Lower leg skin (tissue), 4 donors: ENCODE data around the gene CALR3. TPM values are rescaled to one million over a fixed set of nuclear protein-coding genes. Genes with fewer than 3 reads are reported as not detected.
"Not testable (repeated sequence)": the region's sequence is repeated elsewhere in the genome, so short reads cannot be mapped to it uniquely, and the experiment has no call there.

ENCODE experiments used
- DNase-seq, 2 donors: peaks; one replicate each; pipeline ENCODE4 v3.0.0-alpha.2; 2019; ENCODE audit warnings: low spot score in 2 of 2
- H3K4me3 ChIP-seq: fragments of 200-600 bp; sonication (generic); 2 replicates; pipeline ENCODE4 v1.5.1; 2017; ENCODE audit warnings: mild to moderate bottlenecking, low read depth; ENCODE audit not compliant: poor library complexity, severe bottlenecking
- CTCF ChIP-seq, 3 donors: fragments of 450-650 bp; IDR thresholded peaks; one replicate each; pipeline ENCODE4 v1.5.1; 2016; ENCODE audit warnings: antibody characterized with exemption in 3 of 3, mild to moderate bottlenecking in 3 of 3, moderate library complexity in 2 of 3
- POLR2A ChIP-seq, 2 donors: fragments of 450-650 bp; IDR thresholded peaks; one replicate each; pipeline ENCODE4 v1.6.1; 2016 to 2017; ENCODE audit warnings: antibody characterized with exemption in 2 of 2, mild to moderate bottlenecking in 1 of 2, moderate library complexity in 1 of 2
- WGBS, 2 donors: methylation state at CpG; one replicate each; pipeline ENCODE4 v1.1.5; 2018; 5-methylcytosine and 5-hydroxymethylcytosine counted together
- intact Hi-C: fragments of 100-400 bp; cut with DNase I; formaldehyde crosslinking; loops from one replicate; pipeline ENCODE4 v1.15.0; 2023; ENCODE audit warnings: low total_unique reads
- total RNA-seq, 4 donors: library from RNA; depleted of rRNA; stranded (reverse); fragments of >200 nt; gene quantifications; one replicate each; pipeline ENCODE4 v1.1.0, GENCODE V29; 2016

The CALR3 gene
- total RNA-seq, 4 donors from 2014 or later, result not detected

- intact Hi-C loops, result no loop called here
- 85 to 88% methylated on average over 6 of the region's 6 CpGs for WGBS, 2 donors
- DNase-seq, result no peak
- no peak for TF ChIP-seq CTCF (IDR thresholded peaks at IDR 0.05)
- no peak overlapping the region for H3K4me3 ChIP-seq
Observed at GRCh38 chr19:16506961-16507360, 11.0 kb upstream of the CALR3 start.

GRCh38 chr19:16506161-16506560 is 10.2 kb upstream of the CALR3 start:
- DNase-seq, intact Hi-C loops, H3K4me3 ChIP-seq: not testable (repeated sequence)
- 89 to 95% methylated on average over 11 of the region's 11 CpGs for WGBS, 2 donors

- 80 to 91% methylated on average over 3 of the region's 3 CpGs for WGBS, 2 donors
- DNase-seq, result no peak
- intact Hi-C loops, result no loop called here
- H3K4me3 ChIP-seq, result no peak overlapping the region
- no peak for TF ChIP-seq POLR2A (IDR thresholded peaks at IDR 0.05)
Observed at GRCh38 chr19:16504271-16504670, 8.3 kb upstream of the CALR3 start.

DNA sequence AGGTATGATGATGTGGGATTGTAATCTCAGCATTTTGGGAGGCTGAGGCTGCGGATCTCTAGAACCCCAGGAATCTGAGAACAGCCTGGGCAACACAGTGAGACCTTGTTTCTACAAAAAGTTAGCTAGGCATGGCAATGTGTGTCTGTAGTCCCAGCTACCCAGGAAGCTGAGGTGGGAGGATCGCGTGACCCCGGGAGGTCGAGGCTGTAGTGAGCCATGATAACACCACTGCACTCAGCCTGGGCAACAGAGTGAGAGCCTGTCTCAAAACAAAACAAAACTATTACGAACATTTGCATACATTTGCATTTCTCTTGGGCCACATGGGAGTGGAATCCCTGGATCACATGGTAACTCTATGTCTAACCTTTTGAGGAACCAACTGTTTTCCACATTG is 1.9 kb upstream of the CALR3 start:
- TF ChIP-seq POLR2A (IDR thresholded peaks at IDR 0.05), result no peak
- no peak for TF ChIP-seq CTCF (IDR thresholded peaks at IDR 0.05)
- H3K4me3 ChIP-seq, result no peak overlapping the region
- DNase-seq, result no peak
- 91 to 93% methylated on average over 6 of the region's 6 CpGs for WGBS, 2 donors
- intact Hi-C loops, result no loop called here

- no peak for DNase-seq
- intact Hi-C loops, result no loop called here
- H3K4me3 ChIP-seq, result no peak overlapping the region
Observed at GRCh38 chr19:16497042-16497441, 1.1 kb upstream of the CALR3 start.

GRCh38 chr19:16496613-16496983 is 631 bp upstream of the CALR3 start:
- TF ChIP-seq CTCF (IDR thresholded peaks at IDR 0.05), result no peak
- TF ChIP-seq POLR2A (IDR thresholded peaks at IDR 0.05), result no peak
- DNase-seq, result peak; percentile 39 to 89
- 14 to 20% methylated on average over 16 of the region's 16 CpGs for WGBS, 2 donors
- peak overlapping the region; percentile 61 for H3K4me3 ChIP-seq
- intact Hi-C loops, result no loop called here

More at GRCh38 chr19:16497042-16497441, 1.1 kb upstream of the CALR3 start:
- TF ChIP-seq CTCF (IDR thresholded peaks at IDR 0.05), result no peak
- TF ChIP-seq POLR2A (IDR thresholded peaks at IDR 0.05), result no peak
- 75 to 81% methylated on average over 12 of the region's 12 CpGs for WGBS, 2 donors

DNA sequence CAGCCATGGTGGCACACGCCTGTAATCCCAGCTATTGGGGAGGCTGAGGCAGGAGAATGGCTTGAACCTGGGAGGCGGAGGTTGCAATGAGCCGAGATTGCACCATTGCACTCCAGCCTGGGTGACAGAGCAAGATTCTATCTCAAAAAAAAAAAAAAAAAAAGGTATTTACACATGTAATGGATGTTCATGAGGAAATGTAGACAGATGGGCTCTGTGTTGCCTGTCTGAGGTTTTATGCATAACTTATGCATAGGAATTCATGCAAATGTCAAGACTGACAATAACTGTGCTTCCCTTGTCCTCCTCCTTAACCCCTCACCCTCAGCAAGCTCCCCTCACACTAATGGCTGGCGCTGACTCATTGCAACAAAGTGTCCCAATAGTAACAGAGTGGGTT is 9.5 kb downstream of the CALR3 start:
- H3K4me3 ChIP-seq, DNase-seq, intact Hi-C loops: not testable (repeated sequence)
- WGBS, 2 donors, result 87 to 88% methylated on average over 4 of the region's 4 CpGs
